Ovary (tissue), 9 donors: ENCODE results near the gene METRN. TPM values are rescaled to one million over a fixed set of nuclear protein-coding genes. Genes with fewer than 3 reads are reported as not detected.
A peak's percentile ranks its signal among the peaks of the same experiment; 100 is the strongest.

ENCODE experiments used
- DNase-seq, 5 donors: peaks; one replicate each; pipeline ENCODE4 v3.0.0-alpha.2; 2019 to 2020
- H3K27ac ChIP-seq, 2 donors: fragments of 200-600 bp; one replicate each; pipeline versions ENCODE4 v1.5.1 to v1.8.0; 2019 to 2022
- H3K27me3 ChIP-seq: fragments of 200-600 bp; one replicate; pipeline ENCODE4 v1.8.0; 2022
- H3K36me3 ChIP-seq: fragments of 200-600 bp; sonication (generic); one replicate; pipeline ENCODE4 v1.5.1; 2019
- H3K4me1 ChIP-seq: one replicate; pipeline ENCODE4 v1.8.1; 2013; ENCODE audit warnings: mild to moderate bottlenecking, moderate library complexity; ENCODE audit not compliant: insufficient read depth
- H3K4me3 ChIP-seq: fragments of 200-600 bp; sonication (generic); one replicate; pipeline ENCODE4 v1.5.1; 2017
- H3K9me3 ChIP-seq, 2 donors: fragments of 200-600 bp in 1 of 2; sonication (generic) in 1 of 2; one replicate each; pipeline versions ENCODE4 v1.5.1 to v1.8.1; 2013 to 2019; ENCODE audit warnings: mild to moderate bottlenecking in 1 of 2, moderate library complexity in 1 of 2
- CTCF ChIP-seq, 3 donors: fragments of 450-650 bp in 2 of 3; fragments of 200-600 bp in 1 of 3; IDR thresholded peaks; one replicate each; pipeline versions ENCODE4 v1.5.1 to v1.8.0; 2016 to 2022; ENCODE audit warnings: antibody characterized with exemption in 3 of 3, mild to moderate bottlenecking in 1 of 3
- EP300 ChIP-seq: sonication (generic); formaldehyde crosslinking; IDR thresholded peaks from one replicate; pipeline ENCODE4 v1.6.1; 2017; ENCODE audit warnings: antibody characterized with exemption
- POLR2A ChIP-seq: fragments of 450-650 bp; IDR thresholded peaks from one replicate; pipeline ENCODE4 v1.6.1; 2017; ENCODE audit warnings: antibody characterized with exemption, mild to moderate bottlenecking, moderate library complexity
- WGBS, 3 donors: extraction: QIAGEN DNeasy Blood & Tissue Kit in 1 of 3; methylation state at CpG; one replicate each; pipeline versions ENCODE4 v1.1.5 to v1.1.7; 2013 to 2017; 5-methylcytosine and 5-hydroxymethylcytosine counted together
- intact Hi-C, 4 donors: fragments of 100-400 bp; cut with DNase I; formaldehyde crosslinking; loops; one replicate each; pipeline versions ENCODE4 v1.11.0 to v1.15.1; 2022 to 2023
- polyA plus RNA-seq, 2 donors: library from polyadenylated mRNA; stranded (reverse); fragments of 200-250 nt in 1 of 2; fragments of 350-450 nt in 1 of 2; fragmentation: Illumina TruSeq in 1 of 2; extraction: RNeasy Lipid Tissue Mini Kit (QIAGEN cat#74804) in 1 of 2; gene quantifications; one replicate each; pipeline ENCODE4 v1.2.3, GENCODE V29; 2013 to 2014
- total RNA-seq, 7 donors: library from RNA; depleted of rRNA in 2 of 7; stranded (reverse); fragments of >200 nt in 2 of 7; fragmentation: NEBNext Ultra II Directional in 3 of 7; extraction: Animal tissue kit (Norgen Biotek cat#: 25700) in 3 of 7; gene quantifications; one replicate each; pipeline versions ENCODE4 v1.1.0 to v1.2.4, GENCODE V29; 2016 to 2023
- donor health status: DM: no; HTN: no; CAD: no; lungs with moderate emphysema.
- donor health status: DM: no; HTN: no; CAD: no.
- donor health status: Bipolar disorder and iron deficiency.
- donor health status: DM: yes; HTN: yes; CAD: no.
- donor health status: DM: no; HTN: no; CAD: no.
- donor health status: DM: yes; HTN: yes; CAD: no.

The METRN gene
- total and polyA plus RNA-seq, 9 donors = 0.40 to 57.1 (median 10.4) TPM

- no peak for TF ChIP-seq CTCF (IDR thresholded peaks at IDR 0.05)
- H3K9me3 ChIP-seq = no peaks in the 10 kb centered on the region
- peak in 2 of 5 donors; percentile 36 to 52 for DNase-seq
- no peaks in the 10 kb centered on the region for H3K36me3 ChIP-seq
- H3K27me3 ChIP-seq = no peaks in the 10 kb centered on the region
- peaks cover 16% of the 10 kb centered on the region for H3K4me1 ChIP-seq
- H3K4me3 ChIP-seq = no peak overlapping the region
- WGBS, 3 donors = 65 to 83% (median 80%) methylated on average over 22 to 23 of the region's 23 CpGs
- intact Hi-C loops = no loop called here
- no peak overlapping the region for H3K27ac ChIP-seq
Measured at GRCh38 chr16:676913-677312, 38.0 kb upstream of the METRN start.

- peak in 2 of 5 donors; percentile 29 to 50 for DNase-seq
- no peak overlapping the region for H3K4me3 ChIP-seq
- H3K4me1 ChIP-seq = peaks cover 16% of the 10 kb centered on the region
- TF ChIP-seq POLR2A (no peak), CTCF (IDR thresholded peaks at IDR 0.05) (no peak), EP300 (no peak)
- no peak overlapping the region for H3K27ac ChIP-seq
- intact Hi-C loops = no loop called here
- H3K36me3 ChIP-seq = no peaks in the 10 kb centered on the region
- H3K9me3 ChIP-seq = no peaks in the 10 kb centered on the region
- WGBS, 3 donors = 50 to 69% (median 63%) methylated on average over 39 to 57 of the region's 57 CpGs
- H3K27me3 ChIP-seq = no peaks in the 10 kb centered on the region
Measured at GRCh38 chr16:677316-678190, 37.4 kb upstream of the METRN start.

- Histone ChIP-seq H3K27me3 (no peaks in the 10 kb centered on the region), H3K27ac (no peak overlapping the region), H3K4me3 (no peak overlapping the region), H3K4me1 (peaks cover 20% of the 10 kb centered on the region), H3K9me3 (no peaks in the 10 kb centered on the region), H3K36me3 (no peaks in the 10 kb centered on the region)
- intact Hi-C loops = no loop called here
- TF ChIP-seq CTCF (IDR thresholded peaks at IDR 0.05) (no peak), EP300 (no peak), POLR2A (no peak)
- DNase-seq = peak in 3 of 5 donors; percentile 40 to 63 (median 57)
- WGBS, 3 donors = 62 to 72% (median 70%) methylated on average over 21 of the region's 21 CpGs
Measured at GRCh38 chr16:678209-678857, 36.6 kb upstream of the METRN start.

GRCh38 chr16:678858-679813 is 35.8 kb upstream of the METRN start:
- no peak for TF ChIP-seq POLR2A
- no peak for TF ChIP-seq EP300
- no peak for TF ChIP-seq CTCF (IDR thresholded peaks at IDR 0.05)
- 19 to 32% (median 30%) methylated on average over 29 to 52 of the region's 52 CpGs for WGBS, 3 donors
- Histone ChIP-seq H3K27ac (peak overlapping the region; percentile 67 to 78), H3K4me1 (peaks cover 25% of the 10 kb centered on the region), H3K4me3 (peak overlapping the region; percentile 51), H3K9me3 (no peaks in the 10 kb centered on the region), H3K27me3 (no peaks in the 10 kb centered on the region), H3K36me3 (no peaks in the 10 kb centered on the region)
- peak; percentile 71 to 83 (median 82) for DNase-seq
- intact Hi-C loops = no loop called here
